OCI-LY3 (cell line): ENCODE data around the gene EPN1.

Experiments used
- CTCF ChIP-seq: fragments of 200-600, 300-600 bp; sonication (generic); IDR thresholded peaks from 2 replicates; pipeline ENCODE4 v1.5.1; 2014; ENCODE audit warnings: antibody characterized with exemption, low read length, low read depth
- EZH2phosphoT487 ChIP-seq: fragments of 200-600 bp; shearing (Covaris generic); IDR thresholded peaks from 2 replicates; pipeline ENCODE4 v1.6.1; 2018; ENCODE audit warnings: antibody characterized with exemption, mixed run types, low read depth

DNA sequence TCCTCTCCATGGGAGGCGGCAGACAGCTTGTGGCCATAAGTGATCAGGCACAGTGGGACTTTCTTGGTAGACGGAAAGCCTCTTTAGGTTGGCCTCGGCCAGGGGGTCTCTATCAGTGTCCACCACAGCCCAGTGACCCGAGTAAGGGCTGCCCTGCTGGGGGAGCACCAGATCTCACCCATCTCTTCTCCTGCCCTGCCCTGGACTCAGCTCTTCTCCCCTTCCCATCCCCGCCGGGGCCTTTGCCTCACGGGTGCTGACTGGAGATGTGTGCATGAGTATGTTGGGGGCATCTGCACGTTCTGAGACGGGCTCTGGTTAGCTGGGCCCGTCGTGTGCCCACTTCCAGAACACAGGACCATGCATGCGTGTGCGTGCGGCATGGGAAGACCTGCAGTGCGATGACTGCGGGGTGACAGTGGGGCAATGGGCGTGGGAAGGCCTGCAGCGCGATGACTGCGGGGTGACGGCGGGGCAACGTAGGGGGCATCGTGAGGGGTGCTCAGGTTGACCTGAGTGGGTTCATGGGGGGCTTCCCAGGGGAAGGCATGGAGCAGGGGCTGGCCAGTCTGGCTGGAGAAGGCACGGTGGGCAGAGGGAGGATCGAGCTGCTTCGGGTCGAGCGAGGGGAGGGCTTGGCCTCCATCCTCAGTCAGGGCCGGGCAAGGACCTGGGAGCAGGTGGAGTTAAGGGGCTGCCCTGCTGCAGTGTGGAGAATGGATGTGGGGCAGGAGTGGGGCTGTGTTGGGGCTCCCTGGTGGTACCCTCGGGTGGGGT is 15.9 kb downstream of the EPN1 start:
- TF ChIP-seq CTCF (no peak), EZH2phosphoT487 (no peak)
